Adipocyte (in vitro differentiated cells): Measurements from ENCODE around the gene TOP2A.
"Not testable (repeated sequence)": the region's sequence is repeated elsewhere in the genome, so short reads cannot be mapped to it uniquely, and the experiment has no call there.

ENCODE experiments used
- DNase-seq: peaks from one replicate; pipeline ENCODE4 v3.0.0-alpha.2; 2015; ENCODE audit warnings: low read depth
- H3K27me3 ChIP-seq: replicated peaks from 2 replicates; pipeline ENCODE4 v1.7.0; 2013; ENCODE audit warnings: mild to moderate bottlenecking, low read length, moderate library complexity; ENCODE audit not compliant: control insufficient read depth, insufficient read depth
- H3K36me3 ChIP-seq: 2 replicates; pipeline ENCODE4 v1.7.0; 2013; ENCODE audit warnings: low read length, mild to moderate bottlenecking, moderate library complexity; ENCODE audit not compliant: control insufficient read depth, insufficient read depth, severe bottlenecking
- H3K4me1 ChIP-seq: 2 replicates; pipeline ENCODE4 v1.7.0; 2013; ENCODE audit warnings: mild to moderate bottlenecking, low read length, moderate library complexity; ENCODE audit not compliant: control insufficient read depth, insufficient read depth
- H3K4me3 ChIP-seq: 2 replicates; pipeline ENCODE4 v1.7.0; 2013; ENCODE audit warnings: mild to moderate bottlenecking, low read length, moderate library complexity
- H3K9ac ChIP-seq: 2 replicates; pipeline ENCODE4 v1.7.0; 2013; ENCODE audit warnings: mild to moderate bottlenecking, low read length, moderate library complexity
- H3K9me3 ChIP-seq: 2 replicates; pipeline ENCODE4 v1.7.0; 2013; ENCODE audit warnings: mild to moderate bottlenecking, low read length, moderate library complexity; ENCODE audit not compliant: control insufficient read depth

The TOP2A gene

DNA sequence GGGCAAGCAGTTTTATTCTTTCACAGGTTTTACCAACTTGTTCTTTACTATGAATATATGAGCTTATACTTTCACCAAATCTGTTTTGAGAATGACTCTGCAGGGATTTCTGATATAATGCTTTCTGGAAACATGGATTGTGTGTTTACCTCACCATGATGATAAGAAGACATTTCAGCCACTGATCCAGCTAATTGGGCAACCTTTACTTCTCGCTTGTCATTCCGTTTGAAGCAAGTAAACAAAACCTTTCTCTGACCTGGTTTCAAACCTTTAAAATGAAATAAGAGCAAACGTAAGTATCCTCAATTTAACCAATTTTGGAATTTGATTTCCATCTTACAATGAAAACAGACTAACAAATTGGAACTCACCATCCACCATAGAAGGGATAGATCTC is 13.7 kb downstream of the TOP2A start:
- Histone ChIP-seq H3K4me1 (no peaks in the 10 kb centered on the region), H3K27me3 (no peaks in the 10 kb centered on the region), H3K9ac (no peak overlapping the region), H3K4me3 (no peak overlapping the region), H3K36me3 (no peaks in the 10 kb centered on the region), H3K9me3 (no peaks in the 10 kb centered on the region)
- no peak for DNase-seq

- Histone ChIP-seq H3K4me1 (no peaks in the 10 kb centered on the region), H3K36me3 (no peaks in the 10 kb centered on the region), H3K9me3 (no peaks in the 10 kb centered on the region), H3K9ac (no peak overlapping the region), H3K4me3 (no peak overlapping the region), H3K27me3 (no peaks in the 10 kb centered on the region)
- DNase-seq = no peak
These were observed 15.0 kb downstream of the TOP2A start for GRCh38 chr17:40402668-40403067.

DNA sequence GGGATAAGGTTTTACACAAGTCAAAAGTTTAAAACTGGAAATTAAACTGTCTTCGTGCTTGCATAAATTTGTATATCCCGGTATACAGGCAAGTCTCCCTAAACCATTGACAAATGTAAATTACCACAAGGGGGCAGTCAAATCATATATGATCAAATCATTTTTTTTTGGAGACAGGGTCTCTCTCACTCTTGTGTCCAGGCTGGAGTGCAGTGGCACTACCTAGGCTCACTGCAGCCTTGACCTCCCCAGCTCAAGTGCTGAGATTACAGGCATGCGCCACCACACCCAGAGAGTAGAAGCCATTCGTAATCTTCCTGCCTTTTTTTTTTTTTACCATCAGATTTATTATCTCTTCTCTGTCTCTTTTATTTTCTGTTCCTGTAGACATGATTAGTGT is 18.5 kb downstream of the TOP2A start:
- H3K9ac ChIP-seq = peak overlapping the region; percentile 66
- DNase-seq = peak; percentile 91
- no peaks in the 10 kb centered on the region for H3K4me1 ChIP-seq
- H3K9me3 ChIP-seq = no peaks in the 10 kb centered on the region
- no peak overlapping the region for H3K4me3 ChIP-seq
- no peaks in the 10 kb centered on the region for H3K27me3 ChIP-seq
- H3K36me3 ChIP-seq = no peaks in the 10 kb centered on the region

DNA sequence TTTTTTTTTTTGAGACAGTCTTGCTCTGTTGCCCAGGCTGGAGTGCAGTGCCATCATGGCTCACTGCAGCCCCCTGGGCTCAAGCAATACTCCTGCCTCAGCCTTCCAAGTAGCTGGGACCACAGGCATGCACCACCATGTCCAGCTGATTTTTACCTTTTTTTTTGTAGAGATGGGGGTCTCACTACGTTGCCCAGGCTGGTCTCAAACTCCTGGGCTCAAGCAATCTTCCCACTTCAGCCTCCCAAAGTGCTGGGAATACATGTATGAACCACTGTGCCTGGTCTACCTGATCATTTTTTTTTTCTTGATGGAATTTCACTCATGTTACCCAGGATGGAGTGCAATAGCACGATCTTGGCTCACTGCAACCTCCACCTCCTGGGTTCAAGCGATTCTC is 31.1 kb downstream of the TOP2A start:
- H3K9ac ChIP-seq, H3K36me3 ChIP-seq, H3K4me3 ChIP-seq, H3K9me3 ChIP-seq, H3K27me3 ChIP-seq, DNase-seq, H3K4me1 ChIP-seq: not testable (repeated sequence)

- Histone ChIP-seq H3K4me3 (no peak overlapping the region), H3K9me3 (no peaks in the 10 kb centered on the region), H3K36me3 (no peaks in the 10 kb centered on the region), H3K27me3 (no peaks in the 10 kb centered on the region), H3K9ac (no peak overlapping the region), H3K4me1 (peaks cover 2% of the 10 kb centered on the region)
- DNase-seq = peak; percentile 8
These were observed 35.4 kb downstream of the TOP2A start for GRCh38 chr17:40382251-40382650.

DNA sequence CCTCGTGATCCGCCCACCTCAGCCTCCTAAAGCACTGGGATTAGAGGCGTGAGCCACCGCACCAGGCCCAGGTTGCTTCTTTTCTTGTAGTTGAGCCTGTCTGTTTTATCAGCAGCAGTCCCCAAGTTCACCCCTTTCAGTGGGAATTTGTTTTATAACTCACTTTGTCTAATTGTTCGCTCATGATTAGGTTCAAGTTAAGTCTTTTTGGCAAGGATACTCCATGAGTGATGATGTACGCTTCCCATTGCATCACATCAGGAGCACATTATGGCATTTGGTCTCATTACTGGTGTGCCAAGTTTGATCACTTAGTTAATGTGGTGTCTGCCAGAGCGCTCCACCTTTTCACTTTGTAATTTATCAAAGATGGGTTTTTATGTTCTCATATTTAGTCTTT is 38.7 kb downstream of the TOP2A start:
- no peaks in the 10 kb centered on the region for H3K36me3 ChIP-seq
- no peak overlapping the region for H3K9ac ChIP-seq
- no peak overlapping the region for H3K4me3 ChIP-seq
- H3K27me3 ChIP-seq = no peaks in the 10 kb centered on the region
- peaks cover 5% of the 10 kb centered on the region for H3K9me3 ChIP-seq
- DNase-seq = no peak
- peaks cover 2% of the 10 kb centered on the region for H3K4me1 ChIP-seq

GRCh38 chr17:40377832-40378231 is 39.9 kb downstream of the TOP2A start:
- Histone ChIP-seq H3K36me3 (no peaks in the 10 kb centered on the region), H3K4me3 (no peak overlapping the region), H3K27me3 (no peaks in the 10 kb centered on the region)

DNA sequence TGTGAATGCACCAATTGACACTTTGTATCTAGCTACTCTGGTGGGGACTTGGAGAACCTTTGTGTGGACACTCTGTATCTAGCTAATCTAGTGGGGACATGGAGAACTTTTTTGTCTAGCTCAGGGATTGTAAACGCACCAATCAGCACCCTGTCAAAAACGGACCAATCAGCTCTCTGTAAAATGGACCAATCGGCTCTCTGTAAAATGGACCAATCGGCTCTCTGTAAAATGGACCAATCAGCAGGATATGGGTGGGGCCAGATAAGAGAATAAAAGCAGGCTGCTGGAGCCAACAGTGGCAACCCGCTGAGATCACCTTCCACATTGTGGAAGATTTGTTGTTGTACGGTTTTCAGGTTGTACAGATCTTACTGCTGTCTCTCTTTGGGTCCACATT is 41.2 kb downstream of the TOP2A start:
- H3K9me3 ChIP-seq, H3K9ac ChIP-seq, H3K27me3 ChIP-seq, H3K36me3 ChIP-seq, DNase-seq, H3K4me3 ChIP-seq: not testable (repeated sequence)
- H3K4me1 ChIP-seq = peaks cover 17% of the 10 kb centered on the region

More at GRCh38 chr17:40377832-40378231, 39.9 kb downstream of the TOP2A start:
- no peak for DNase-seq
- no peak overlapping the region for H3K9ac ChIP-seq
- H3K9me3 ChIP-seq = peaks cover 8% of the 10 kb centered on the region
- peaks cover 11% of the 10 kb centered on the region for H3K4me1 ChIP-seq

DNA sequence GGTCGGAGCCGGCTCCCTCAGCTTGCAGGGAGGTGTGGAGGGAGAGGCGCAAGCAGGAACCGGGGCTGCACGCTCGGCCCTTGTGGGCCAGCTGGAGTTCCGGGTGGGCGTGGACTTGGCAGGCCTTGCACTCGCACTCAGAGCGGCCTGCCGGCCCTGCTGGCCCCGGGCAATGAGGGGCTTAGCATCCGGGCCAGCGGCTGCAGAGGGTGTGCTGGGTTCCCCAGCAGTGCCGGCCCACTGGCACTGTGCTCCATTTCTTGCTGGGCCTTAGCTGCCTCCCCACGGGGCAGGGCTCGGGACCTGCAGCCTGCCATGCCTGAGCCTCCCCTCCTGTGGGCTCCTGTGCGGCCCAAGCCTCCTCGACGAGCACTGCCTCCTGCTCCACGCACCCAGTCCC is 41.9 kb downstream of the TOP2A start:
- H3K4me1 ChIP-seq = peaks cover 17% of the 10 kb centered on the region
- H3K27me3 ChIP-seq, DNase-seq, H3K4me3 ChIP-seq, H3K36me3 ChIP-seq, H3K9me3 ChIP-seq, H3K9ac ChIP-seq: not testable (repeated sequence)

DNA sequence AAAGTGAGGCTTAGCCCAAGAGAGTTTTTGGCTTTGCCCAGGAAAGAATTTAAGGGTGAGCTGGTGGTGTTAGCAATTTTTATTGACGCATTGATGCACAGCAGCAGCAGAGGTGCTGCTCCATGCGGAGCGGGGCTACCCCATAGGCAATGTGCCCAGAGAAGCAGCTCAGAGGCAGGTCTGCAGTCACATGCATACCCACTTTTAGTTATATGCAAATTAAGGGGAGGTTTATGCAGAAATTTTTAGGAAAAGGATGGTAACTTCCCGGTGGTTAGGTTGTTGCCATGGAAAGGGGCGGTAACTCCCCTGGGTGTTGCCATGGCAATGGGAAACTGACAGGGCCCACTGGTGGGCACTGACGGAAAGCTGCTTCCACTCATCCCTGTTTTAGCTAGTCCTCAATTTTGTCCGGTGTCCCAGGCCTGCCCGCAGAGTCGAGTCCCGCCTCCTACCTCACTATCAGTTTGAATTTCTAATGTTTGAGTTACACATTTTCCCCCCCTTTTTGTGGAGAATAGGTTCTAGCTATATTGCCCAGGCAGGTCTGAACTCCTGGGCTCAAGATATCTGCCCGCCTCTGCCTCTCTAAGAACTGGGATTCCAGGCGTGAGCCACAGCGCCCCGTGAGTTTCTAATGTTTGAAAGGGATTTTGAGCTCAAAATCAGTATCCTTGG is 42.7 kb downstream of the TOP2A start:
- DNase-seq = no peak
- Histone ChIP-seq H3K9ac (no peak overlapping the region), H3K4me3 (no peak overlapping the region), H3K4me1 (peaks cover 17% of the 10 kb centered on the region), H3K27me3 (no peaks in the 10 kb centered on the region), H3K9me3 (peaks cover 8% of the 10 kb centered on the region), H3K36me3 (no peaks in the 10 kb centered on the region)

DNA sequence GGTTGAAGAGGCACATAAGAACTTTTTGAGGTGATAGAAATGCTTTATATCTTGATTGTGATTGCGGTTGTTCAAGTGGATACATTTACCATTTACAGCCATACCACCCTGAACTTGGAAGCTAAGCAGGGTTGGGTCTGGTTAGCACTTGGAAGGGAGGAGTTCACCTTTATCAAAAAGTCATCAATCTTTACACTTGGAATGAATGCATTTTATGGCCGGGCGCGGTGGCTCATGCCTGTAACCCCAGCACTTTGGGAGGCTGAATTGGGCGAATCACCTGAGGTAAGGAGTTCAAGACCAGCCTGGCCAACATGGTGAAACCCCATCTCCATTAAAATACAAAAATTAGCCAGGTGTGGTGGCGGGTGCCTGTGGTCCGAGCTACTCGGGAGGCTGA is 43.7 kb downstream of the TOP2A start:
- no peak overlapping the region for H3K9ac ChIP-seq
- H3K36me3 ChIP-seq = no peaks in the 10 kb centered on the region
- peaks cover 16% of the 10 kb centered on the region for H3K4me1 ChIP-seq
- H3K27me3 ChIP-seq = no peaks in the 10 kb centered on the region
- DNase-seq = no peak
- peaks cover 8% of the 10 kb centered on the region for H3K9me3 ChIP-seq
- H3K4me3 ChIP-seq = no peak overlapping the region

DNA sequence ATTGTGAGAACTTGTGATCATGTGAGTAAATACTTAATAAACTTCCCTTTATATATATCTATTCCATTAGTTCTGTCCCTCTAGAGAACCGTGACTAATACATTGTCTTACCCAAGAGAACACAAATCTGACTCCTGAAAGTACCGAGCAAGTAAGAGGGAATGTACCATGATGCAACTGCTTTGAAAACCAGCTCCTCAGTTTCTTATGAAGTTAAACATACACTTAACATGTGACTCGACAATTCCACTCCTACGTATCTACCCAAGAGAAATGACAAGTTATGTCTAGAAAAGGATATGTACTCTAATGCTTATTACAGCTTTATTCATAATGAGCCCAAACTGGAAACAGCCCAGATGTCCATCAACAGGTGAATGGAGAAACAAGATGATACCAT is 44.4 kb downstream of the TOP2A start:
- H3K4me3 ChIP-seq = no peak overlapping the region
- no peaks in the 10 kb centered on the region for H3K36me3 ChIP-seq
- H3K9me3 ChIP-seq = peaks cover 8% of the 10 kb centered on the region
- H3K4me1 ChIP-seq = peaks cover 14% of the 10 kb centered on the region
- H3K9ac ChIP-seq = no peak overlapping the region
- H3K27me3 ChIP-seq = no peaks in the 10 kb centered on the region
- peak; percentile 70 for DNase-seq
